GM19455 (cell line): Measurements from ENCODE around the gene MSMB.
A peak's percentile ranks its signal among the peaks of the same experiment; 100 is the strongest.

Experiments used
- ATAC-seq: cut with Tn5 transposase; IDR thresholded peaks from one replicate; pipeline ENCODE4 v1.9.1; 2021; ENCODE audit not compliant: unreplicated experiment

Gene MSMB

GRCh38 chr10:46035923-46036849 is 9.9 kb downstream of the MSMB start:
- ATAC-seq = no peak

DNA sequence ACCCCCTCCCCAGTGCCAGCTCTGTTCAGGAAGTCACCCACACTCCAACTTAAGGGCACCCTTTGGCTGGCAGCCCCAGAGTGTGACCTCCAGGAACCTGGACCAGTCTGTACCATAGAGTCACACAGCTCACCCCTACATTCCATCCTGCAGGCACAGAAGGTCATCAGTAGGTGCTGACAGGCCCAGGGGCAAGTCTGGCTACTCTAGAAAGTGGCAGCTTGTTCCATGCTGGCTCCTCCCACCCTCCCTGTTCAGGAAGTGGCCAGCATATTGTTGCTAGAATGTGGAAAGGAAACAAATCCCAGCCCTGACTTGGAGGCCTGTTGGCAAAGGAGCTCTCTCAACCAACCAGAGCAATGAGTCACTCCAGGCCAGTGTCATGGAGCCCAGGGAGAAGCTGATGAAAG is 12.5 kb downstream of the MSMB start:
- ATAC-seq = no peak

DNA sequence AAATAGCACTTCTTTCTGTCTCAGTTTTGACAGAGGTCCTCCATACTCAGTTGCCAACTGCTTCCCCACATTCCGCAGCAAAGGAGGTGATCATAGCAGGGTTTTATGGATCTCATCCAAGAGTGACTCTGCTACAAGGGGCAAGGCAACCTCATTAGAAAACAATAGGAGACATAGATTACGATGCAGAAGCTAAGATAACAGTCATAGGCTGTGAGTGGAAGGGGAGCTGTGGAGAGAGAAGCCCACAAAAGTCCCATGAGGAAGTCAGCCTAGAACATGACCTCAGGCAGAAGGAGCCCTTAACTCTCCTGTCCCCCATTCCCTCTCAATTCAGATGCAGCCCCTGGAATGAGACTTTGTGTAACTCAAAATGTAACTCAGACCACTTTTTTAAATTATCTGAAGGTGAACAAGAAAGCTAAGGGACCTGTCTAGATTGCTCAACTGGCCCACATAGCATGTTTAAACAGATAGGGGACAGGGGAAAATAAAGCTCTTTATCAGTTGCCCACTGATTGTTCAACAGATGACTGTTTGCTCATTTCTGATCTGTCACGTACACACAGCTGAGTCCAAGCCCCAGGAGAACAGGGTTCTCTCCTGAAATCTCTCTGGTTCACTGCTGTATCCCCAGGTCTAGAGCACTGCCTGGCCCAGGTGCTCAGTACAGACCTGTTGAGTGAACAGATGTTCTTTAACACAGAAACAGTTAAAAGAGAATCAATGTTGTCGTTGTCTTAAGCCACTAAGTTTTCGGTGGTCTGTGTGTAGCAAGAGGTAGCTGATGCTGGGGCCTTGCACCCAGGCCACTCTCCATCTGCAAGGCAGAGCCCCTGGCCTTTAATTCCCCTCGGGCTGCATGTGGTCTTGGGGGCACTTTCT is 14.2 kb downstream of the MSMB start:
- no peak for ATAC-seq

GRCh38 chr10:46030091-46030937 is 15.8 kb downstream of the MSMB start, which contains the start of gene NCOA4:
Gene NCOA4, minus strand, starts transcription at chr10:46030623. Its CDS starts 13,943 bp downstream, at chr10:46016680.
- peak; percentile 97 for ATAC-seq

DNA sequence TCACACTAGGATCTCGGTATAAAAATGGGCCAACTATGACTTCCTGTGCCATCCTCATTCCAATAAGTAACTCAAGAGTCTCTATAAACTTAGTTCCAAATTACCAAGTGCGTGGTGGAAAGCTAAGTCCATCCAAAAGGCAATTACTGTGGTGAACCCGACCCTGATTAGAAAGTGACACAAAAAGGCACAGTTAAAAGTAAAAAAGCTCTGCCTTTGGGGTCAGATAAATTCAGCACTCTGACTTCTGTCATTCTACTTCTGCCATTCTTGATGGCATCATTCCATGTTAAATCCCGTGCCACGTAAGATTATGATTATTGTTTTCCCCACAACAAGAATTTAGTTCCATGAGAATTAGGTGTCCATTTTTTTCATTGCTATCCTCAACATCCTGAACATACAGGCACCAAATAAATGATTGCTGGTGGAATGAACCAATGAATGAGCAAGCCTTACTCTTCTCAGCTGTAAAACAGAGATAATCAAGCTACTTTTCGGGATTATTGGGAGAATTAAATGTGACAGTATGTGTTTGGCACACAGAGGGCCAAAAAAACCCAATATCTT is 16.5 kb downstream of the MSMB start:
- ATAC-seq = no peak

DNA sequence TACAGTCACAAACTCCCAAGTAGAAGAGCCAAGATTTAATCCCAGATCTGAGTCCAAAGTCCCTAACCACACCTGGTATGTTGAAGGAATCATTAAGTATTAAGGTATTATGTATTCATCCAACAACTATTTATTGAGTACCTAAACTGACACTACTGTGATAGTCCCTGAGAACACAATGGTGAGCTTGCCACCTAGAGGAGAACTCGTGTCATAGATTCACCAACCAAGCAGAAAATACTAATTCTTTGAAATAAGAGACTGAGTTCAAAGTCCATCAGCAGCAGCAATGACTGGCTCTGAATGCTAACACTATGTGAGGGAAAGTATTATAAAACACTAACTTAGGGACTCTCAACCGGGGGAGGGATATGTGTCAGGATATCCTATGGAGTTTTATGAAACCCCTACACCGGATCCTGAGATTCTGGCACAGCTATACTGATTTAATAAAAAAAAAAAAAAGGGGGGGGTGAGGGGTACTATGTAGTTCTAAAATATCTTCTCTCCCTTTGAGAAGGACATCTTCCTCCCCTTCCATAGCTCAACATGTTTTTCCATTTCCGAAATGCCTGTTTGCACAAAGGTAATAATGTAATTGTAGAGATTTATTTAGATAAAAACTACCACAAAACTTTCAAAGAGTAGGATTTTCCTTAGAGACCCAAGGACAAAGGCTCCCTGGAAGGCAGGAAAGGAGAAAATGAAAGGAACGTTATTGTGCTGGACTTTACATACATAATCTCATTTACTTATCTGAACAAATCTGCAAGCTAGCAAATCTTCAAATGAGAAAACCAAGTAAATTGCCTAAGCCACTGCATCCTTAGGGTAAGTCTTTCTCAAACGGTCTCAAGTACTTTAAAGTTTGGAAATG is 17.2 kb downstream of the MSMB start:
- ATAC-seq = peak; percentile 42

- ATAC-seq = no peak
Measured at GRCh38 chr10:46026106-46026505, 20.0 kb downstream of the MSMB start.

- no peak for ATAC-seq
Measured at GRCh38 chr10:46025406-46025805, 20.7 kb downstream of the MSMB start.

DNA sequence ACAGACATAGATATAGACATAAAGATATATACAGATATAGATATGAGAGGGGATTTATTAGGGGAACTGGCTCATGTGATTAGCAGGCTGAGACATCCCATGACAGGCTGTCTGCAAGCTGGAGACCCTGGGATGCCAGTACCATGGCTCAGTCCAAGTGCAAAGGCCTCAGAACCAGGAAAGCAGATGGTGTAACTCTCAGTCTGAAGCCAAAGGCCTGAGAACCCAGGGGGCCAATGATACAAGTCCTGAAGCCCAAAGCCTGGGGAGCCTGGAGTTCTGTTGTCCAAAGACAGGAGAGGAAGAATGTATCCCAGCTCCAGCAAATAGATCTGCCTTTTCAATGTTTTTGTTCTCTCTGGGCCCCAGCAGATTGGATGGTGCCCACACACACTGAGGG is 21.1 kb downstream of the MSMB start:
- ATAC-seq = no peak

DNA sequence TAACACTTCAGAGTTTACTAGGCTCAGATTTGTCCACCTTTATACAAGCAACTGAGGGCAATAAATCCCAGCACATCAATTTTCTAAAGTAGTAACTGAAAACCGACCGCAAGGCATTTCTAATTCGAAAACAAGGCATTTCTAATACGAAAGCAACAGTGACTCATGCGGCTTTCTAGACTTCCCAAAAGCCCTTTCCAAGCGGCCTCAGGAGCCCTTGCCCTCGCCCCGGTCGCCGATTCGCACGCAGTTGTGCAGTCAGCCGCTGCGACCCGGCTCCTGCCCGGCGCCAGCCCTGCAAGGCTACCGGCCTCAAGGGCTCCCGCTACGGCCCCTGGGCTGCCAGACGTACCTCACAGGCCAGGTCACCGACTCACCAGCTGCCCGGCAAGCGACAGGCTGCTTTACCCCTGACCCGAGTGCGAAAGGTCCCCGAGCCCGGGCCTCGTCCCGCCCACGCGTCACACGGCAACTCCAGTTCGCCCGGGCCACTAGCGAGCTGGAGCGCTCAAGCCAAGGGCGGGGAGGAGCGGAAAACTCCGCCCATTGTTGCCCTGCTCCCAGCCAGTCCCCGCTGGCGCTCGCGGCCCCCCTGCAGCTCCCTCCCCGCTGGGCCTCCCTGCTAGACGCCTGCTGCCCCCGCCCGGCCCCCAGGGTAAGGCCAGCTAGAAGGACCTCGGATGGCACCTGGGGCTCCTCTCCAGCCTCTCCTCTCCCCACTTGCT is 22.9 kb downstream of the MSMB start:
- ATAC-seq = peak; percentile 92

GRCh38 chr10:46020344-46020657 is 25.8 kb downstream of the MSMB start:
- no peak for ATAC-seq

DNA sequence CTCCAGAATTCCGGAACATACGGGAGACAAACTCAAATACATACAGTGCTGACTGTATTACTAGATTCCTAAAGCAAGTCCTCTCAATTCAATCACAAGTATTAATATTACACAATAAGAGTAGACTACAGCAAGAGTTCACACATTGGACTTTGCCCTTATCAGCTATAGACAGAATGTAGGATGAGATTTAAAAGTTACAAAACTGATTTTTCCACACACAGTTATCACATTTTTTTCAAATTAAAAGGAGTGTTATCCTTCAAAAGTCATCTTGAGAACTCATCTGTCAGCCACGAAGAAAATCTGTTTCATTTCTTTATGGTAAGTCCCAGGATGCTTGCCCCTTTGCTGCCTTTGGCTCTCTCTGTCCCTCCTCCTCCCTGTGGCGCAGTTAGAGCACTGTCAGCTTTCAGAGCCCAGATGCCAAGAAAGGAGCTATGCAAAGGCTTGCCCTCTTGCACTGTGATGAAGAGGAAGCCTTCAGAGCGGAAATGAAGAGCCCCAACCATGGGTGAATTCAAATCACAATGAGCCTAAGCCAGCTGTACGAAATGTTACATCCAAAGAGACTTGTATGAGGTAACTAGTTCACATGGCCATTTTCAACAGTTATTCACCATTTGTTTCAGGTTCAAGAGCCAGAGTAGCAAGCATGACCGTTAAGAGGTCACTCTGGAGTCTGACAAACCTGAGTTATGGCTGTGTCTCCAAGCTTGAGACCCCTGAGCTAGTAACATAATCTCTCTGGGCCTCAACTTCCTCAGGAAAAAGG is 26.3 kb downstream of the MSMB start:
- ATAC-seq = no peak

- ATAC-seq = no peak
Measured at GRCh38 chr10:46019177-46019528, 26.9 kb downstream of the MSMB start.

- no peak for ATAC-seq
Measured at GRCh38 chr10:46018453-46019176, 27.5 kb downstream of the MSMB start.

DNA sequence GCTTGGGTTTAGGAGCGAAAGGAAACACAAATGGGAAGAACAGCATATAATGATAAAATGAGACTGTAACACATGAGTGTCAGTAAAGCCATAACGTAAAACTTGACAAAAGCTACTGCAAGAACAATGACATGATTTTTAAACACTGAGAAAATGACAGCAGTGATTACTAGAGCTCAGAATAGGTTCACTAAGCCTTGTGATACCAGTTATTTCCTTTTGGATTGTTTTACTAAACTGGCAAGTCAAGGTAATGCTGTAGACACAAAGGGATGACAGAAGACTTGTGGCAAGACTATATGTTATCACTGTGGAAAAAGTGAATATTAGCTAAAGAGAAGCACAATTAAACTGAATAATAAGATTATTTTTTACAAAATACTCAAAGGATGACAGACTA is 28.3 kb downstream of the MSMB start:
- no peak for ATAC-seq

- no peak for ATAC-seq
Measured at GRCh38 chr10:46016811-46017210, 29.3 kb downstream of the MSMB start.

GRCh38 chr10:46016190-46016589 is 29.9 kb downstream of the MSMB start:
- no peak for ATAC-seq
